GM18508 (cell line): ENCODE measurements around the gene TNIP1.

Source experiments
- ATAC-seq: cut with Tn5 transposase; IDR thresholded peaks from one replicate; pipeline ENCODE4 v1.9.1; 2021; ENCODE audit warnings: moderate number of reproducible peaks; ENCODE audit not compliant: insufficient read depth, unreplicated experiment

TNIP1 gene

DNA sequence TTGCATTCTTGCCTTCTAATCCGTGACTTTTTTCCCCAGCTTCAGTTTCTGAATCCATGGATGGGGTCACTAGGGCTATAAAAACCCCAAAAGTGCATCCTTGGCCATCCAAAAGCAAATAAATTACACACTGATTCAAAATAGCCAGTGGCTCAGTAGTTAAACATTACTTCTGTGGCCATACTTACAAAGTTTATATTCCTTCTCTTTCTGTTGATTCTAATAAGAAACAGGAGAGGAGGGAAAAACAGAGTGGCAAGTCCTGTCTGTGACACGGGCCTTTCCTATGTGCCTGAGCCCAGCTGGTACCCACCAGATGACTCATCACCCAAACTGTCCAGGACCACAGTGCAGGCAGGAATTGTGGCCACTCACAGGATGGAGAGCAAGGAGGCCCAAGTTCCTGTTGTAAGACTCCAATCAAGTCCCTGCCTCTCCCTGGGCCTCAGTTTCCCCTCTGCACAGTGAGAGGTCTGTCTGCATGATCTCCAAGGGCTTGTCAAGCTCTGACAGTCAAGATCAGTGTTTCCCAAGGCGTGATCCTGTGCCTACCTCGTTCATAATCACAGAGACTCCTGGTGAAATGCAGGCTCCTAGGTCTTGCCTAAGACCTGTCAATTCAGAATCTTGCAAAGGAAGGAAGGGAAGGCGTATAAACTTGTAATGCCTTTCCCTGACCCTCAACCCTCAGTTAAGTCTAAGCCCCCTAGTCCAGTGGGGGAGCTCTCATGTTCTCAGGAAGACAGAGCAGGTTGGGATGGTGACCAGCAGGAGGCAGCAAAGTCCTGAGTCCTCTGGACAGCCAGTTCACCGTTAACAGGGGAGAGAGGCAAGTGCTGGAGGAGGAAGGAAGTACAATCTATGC is 29.5 kb downstream of the TNIP1 start:
- peak; percentile 53 for ATAC-seq

DNA sequence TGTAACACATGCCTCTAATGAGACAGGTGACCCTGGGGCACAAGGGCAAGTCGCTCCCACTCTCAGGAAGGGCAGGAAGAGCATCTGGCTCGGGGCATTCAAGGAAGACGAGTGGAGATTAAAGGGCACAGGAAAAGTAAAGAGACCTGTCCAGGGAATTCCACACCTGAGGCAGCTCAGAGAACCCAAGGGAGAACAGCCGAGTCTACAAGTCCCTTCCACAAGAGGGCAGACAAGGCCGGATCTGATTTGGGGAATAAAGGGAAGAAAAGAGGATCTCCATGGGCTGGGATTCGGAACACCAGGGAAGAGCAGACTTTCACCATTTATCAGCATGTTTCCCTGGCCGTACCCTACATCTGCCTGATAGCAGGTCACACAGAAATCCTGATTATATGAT is 32.3 kb downstream of the TNIP1 start:
- no peak for ATAC-seq

DNA sequence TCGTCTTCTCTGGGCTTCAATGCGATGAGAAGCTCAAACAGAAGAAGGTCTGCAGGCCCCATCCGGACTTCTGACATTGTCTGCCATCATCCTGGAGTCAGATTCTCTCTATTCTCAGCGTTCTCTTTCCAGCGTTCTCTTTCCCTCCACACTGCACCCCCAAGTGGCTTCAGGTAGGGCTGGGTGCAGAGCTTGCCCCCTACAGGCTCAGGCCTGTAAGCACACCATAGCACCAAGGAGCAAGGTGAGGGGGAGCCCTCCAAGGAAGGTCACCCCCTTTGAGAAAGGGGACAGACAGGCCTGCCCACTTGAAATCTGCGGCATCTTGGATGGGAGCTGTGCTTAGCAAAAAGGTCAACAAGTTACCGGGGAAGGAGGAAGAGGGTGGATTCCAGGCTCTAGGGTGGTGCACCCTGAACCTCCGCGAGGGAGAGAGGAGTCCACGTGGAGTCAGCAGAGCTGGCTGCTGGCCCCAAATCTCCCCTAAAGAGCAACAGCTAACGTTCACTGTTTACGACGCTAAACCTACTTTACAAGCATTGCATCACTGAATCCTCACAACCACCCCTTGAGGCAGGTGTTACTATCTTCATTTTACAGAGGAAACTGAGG is 32.9 kb downstream of the TNIP1 start:
- no peak for ATAC-seq

DNA sequence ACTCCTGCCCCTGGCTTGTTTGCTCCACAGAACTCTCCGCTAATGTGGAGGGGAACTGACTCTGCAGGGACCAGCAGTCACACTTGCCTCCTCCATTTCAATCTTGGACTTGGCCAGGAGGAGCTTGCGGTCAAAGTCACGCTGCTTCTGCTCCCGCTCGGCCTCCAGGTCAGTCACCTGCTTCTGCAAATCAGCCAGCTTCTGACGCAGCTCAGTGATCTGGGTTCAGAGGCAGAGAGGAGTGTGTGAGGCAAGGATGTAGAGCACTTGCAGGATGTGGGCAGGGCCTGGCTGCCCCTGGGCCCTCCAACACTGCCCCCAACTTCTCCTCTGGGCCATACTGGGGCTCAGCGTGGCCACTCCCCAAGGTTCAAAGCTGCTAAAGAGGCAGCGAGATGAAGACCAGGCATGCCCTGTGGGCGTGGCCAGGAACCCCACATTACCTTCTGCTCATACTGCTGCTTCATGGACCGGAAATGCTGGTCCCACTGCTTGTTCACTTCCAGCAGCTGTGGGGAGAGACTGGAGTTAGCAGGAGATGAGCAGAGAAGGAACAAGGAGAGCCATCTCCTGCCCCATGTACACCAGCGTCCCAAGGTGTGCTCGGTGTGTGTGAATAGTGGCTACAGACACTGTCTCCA is 38.3 kb downstream of the TNIP1 start:
- no peak for ATAC-seq

DNA sequence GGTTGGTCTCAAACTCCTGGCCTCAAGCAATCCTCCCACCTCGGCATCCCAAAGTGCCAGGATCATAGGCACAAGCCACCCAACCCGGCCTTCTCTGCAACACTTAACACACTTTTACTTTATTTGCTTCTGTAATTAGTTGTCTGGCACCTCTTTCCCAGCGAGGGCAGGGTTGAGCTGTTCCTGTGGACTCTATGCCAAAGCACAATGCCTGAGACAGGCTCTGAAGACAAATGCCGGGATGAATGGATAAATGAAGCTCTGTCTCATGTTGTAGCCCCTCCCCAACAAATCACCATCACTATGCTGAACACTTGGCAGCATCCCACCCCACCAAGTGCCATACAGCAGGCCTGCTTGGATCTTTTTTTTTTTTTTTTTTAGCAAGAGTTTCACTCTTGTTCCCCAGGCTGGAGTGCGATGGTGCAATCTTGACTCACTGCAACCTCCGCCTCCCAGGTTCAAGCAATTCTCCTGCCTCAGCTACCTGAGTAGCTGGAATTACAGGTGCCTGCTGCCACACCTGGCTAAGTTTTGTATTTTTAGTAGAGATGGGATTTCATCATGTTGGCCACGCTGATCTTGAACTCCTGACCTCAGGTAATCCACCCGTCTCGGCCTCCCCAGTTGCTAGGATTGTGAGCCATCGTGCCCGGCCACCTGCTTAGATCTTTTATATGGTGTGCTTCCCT is 39.1 kb downstream of the TNIP1 start:
- no peak for ATAC-seq

DNA sequence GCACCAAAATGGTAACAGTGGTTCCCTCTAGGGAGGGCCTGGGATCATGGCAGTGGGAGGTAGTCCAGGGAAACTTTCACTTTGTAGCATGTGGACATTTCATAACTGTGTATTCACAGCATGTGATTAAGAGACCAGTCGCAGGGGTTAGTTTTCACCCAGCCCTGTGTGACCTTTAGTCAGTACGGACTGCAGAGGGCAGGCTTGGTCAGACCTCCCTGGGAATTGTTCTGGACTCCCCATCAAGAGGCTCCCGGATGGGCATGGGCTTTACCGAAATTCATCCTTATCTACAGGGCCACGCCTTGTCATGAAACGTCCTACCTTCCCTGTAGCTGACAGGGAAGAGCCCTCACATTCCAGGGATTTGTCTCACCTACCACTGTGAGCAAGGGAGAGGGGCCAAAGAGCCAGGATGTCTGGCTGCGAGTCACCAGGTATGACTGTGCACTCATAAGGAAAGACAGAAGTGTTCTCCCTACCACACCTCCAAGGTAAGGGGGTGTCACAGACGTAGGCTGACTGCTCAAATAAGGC is 40.6 kb downstream of the TNIP1 start:
- no peak for ATAC-seq

DNA sequence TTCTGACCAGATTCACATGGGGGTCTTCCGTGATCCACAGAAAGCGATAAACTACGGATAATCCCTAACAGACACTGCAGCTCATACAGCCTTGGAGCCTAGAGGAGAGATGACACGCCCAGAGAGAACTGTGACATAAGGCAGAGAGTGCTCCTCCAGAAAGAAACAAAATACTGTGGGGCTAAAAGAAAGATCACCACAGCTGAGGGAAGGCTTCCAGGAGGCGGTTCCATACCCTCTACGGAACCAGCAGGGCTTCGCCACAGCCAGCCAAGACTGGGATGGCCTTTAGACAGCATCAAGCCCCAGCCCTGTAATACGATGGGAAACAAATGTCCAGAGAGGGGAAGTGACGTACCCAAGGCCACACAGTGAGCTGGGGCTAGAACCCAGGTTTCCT is 41.2 kb downstream of the TNIP1 start:
- no peak for ATAC-seq

DNA sequence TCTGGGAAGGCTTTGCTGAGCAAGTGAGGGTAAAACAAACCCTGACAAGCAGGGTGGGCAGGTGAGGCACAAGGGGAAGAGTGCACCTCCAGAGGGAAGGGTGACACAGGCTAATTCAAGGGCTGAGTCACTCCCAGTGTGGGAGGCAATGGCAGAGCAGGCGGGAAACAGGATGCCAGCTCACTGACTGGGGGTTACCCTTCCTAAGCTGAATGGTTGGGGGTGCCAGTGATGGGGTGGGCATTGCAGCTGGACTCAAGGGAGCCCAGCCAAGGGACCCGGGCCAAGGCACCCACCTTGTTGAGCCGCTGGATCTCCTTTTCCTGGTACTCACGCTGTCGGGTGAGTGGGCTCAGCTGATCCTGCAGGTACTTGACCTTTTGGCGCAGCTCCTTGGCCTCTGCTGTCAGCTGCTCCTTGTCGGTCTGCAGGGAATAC is 42.0 kb downstream of the TNIP1 start:
- ATAC-seq: no peak

DNA sequence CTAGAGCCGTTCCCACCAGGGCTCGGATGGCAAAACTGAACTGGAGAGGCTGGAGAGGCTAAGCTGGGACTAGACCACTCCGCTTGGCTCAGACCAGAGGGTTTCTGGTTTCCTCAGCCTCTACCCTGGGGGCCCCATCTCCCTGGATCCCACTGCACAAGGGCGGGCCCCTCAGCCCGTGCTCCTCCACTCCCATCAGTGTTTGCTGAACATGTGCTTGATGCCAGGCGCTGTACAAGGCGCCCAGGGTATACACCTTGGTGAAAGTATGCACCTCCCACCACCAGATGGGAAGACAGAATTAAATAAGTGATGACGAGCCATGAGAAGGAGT is 42.5 kb downstream of the TNIP1 start:
- ATAC-seq: no peak

DNA sequence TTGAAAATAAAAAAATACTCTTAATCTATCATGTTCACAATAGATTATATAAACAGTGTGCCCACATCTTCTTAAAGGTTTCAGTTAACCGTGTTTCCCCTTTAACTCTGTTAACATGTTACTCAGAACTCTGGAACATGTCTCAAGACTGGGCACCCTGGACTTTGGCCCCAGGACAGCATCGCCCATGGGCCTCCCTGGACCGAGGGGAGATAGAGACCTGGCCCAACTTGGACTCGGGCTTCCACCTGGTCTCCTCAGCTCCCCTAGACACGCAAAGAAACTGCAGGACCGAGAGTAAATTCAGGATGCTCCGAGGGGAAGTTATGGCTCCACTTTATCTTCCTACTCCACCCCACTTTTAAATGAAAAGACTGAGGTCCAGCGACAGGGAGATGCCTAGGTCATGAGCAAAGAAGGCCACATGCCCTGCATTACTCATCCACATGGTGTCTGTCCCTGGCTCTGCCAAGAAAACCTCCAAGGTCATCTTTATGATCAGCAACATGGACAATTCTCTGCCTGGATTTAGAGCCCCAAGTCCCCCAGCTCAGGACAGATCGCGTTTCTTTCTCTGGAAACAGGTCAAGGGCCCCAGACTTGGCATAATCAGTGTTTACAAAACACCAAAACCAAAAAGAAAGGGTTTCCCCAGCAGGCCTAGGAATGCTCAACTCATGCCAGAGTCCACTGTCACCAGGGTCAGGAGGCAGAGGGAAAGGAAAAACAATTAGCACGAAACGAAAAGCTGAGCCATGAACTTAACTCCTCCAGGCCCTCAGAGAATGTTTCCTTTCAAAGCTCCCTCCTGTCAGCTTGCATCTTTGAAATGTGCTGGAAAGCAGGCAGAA is 43.0 kb downstream of the TNIP1 start:
- no peak for ATAC-seq

DNA sequence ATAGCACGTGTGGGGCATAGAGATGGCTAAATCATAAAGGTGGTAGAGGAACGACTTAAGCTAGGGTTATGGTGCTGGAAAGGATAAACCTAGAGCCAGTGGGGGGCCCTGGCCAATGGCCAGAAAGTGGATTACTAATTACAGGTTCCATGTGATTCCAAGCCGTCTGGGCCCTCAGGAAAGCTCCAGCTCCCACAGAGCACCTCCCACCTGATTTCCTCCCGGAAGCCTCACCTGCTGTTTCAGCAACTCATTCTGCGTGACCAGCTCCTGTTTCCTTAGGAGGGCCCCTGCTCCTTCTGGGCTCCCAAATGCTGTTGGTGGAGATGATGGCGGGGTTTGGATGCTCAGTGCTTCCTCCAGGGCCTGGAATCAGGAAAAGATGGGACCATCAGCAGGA is 44.3 kb downstream of the TNIP1 start:
- ATAC-seq: no peak

DNA sequence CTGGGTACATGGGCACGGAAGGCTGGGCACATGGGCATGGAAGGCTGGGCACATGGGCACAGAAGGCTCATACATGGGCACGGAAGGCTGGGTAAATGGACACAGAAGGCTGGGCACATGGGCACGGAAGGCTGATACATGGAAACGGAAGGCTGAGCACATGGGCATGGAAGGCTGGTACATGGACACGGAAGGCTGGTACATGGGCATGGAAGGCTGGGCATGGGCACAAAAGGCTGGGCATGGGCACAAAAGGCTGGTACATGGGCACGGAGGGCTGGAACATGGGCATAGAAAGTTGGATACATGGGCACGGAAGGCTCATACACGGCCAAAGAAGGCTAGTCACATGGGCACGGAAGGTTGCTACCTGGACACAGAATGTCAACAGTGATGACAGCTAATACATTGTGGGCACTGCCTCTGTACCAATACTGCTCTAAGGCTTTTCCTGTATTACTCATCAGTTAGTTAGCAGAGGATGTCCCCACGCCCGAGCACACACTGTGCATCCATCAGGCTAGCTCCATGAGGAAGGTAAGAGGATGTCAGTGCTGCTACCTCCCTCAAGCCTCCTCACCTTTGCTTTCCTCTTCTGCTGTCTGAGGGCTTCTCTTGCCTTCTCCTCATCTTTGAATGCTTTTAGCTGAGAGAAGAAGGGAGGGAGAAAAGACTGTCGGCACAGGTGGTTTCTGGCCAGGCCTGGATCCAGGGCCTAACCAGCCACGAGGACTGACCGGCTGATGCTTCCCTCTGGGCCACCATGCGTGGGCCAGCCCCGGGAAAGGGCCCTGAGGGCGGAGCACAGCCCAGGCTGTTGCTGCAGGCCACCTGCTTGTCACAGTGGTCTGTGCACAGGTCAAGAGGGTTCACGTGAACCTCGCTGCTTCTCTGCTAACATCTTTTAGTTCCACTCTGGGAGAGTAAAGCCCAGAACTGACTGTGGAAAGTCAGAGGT is 46.1 kb downstream of the TNIP1 start:
- no peak for ATAC-seq

DNA sequence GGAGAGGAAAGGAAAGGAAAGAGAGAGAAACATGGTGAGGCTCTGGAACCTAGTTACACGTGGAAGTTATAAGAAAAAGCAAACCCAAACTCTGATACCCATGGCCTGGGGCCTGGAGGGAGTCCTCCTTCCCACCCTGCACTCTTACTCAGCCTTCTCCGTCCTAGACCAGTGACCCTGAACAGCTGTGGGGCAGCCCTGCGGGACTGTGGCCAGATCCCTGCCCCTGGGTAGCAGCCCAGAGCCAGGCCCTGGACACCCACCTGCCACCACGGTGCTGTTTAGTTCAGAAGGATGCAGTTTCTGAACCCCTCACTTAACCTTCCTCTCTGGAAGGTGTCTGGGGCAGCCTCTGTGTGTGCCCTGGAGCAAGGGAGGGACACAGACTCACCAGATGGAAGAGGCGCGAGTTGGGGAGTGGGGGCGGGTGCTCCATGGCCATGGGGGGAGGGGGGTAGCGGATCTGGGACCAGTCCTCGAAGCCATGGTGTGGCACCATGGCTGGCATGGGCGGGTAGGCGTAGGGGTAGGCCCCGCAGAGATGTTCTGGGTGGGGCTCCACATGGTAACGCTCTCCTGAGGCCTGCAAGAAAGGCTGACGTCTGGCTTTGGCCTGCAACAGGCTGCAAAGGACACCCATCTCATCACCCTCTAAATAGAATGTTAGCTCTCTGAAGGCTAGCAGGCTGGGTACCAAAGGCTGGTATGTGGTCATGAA is 47.5 kb downstream of the TNIP1 start:
- ATAC-seq: no peak

DNA sequence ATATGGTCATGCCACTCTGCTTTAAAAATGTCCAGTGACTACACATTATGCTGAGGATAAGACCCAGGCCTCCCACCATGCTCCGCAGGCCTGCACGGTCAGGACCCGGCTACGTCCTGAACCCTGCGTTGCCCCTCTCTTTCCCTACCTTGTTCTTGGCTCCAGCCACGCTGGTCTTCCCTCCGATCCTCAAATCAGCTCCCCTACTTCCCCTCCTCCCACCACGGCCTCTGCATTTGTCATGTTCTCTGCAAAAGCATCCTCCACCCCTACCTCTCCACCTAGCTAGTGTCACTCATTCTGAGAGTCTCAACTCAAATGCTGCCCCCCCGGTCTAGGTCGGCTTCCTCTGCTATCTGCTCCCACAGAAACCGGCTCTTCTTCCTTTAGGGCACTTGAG is 49.3 kb downstream of the TNIP1 start:
- no peak for ATAC-seq

DNA sequence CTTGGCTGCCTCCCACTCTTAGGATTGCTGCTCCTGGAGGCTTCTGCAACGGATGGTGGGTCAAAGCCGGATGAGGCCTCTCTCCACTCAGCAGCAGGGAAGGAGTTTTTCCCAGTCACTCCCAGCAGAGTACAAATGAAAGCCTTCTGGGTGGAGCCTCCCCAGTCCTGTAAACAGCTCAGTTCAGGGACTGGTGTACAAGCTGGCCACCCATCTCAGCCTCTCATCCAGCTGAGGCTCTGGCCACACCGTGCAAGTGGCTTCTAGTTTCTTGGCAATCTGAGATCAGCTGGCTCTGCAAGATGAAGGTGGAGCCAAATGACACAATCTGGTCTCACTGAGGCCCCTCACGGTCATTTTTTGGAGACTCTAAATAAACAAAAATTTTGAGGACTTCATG is 50.5 kb downstream of the TNIP1 start:
- no peak for ATAC-seq

DNA sequence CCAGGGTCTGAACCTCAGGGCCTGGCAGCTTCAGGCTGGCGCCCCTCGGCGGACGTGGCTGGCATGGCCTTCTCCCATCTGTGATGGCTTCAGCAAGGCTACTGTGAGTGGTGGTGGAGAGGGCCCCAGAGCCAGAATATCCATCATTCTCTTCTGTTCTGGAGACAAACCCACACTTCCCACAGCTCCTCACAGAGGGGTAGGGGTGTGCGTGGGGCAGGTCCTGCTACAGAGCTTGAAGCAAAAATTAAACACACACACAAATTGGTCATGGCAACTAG is 50.8 kb downstream of the TNIP1 start:
- no peak for ATAC-seq

DNA sequence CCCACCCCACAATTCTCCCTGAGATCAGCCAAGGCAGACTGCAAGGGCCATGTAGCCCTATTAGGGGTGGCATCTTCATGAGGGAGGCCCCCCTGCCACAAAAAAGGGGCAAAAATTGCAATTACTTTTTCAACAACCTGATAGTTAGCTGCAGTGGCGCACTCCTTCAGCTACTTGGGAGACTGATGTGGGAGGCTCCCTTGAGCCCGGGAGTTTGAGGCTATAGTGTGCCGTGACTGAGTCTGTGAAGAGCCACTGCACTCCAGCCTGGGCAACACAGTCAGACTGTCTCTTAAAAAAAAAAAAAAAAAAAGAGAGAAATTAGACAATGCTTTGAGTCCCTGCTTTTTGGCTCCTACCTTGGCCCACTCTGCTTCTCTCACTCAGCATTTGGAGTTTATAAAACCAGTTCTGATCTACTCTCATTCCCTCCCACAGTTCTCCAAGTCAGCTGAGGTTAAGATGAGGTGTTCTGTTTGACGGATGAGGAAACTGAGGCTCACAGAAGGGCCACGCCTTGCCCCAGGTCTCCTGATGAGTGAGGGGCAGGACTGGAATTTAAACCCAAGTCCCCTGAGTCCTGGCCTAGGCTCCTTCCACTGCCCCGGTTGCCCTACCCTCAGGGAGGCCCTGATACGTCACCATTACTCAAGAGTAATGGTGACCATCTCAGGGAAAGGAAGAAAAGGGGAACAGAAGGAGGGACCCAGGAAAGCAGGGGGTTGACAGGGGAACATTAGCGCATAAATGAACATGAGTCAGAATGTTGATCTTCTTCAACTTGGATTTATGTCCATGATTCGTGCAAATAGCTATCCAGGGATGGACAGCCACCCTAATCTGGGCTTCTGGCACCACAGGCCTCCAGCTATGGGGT is 51.4 kb downstream of the TNIP1 start:
- no peak for ATAC-seq
